Measurements from ENCODE around the gene MKNK1. TPM values are rescaled to one million over a fixed set of nuclear protein-coding genes. Genes with fewer than 3 reads are reported as not detected.

Gene MKNK1
- total RNA-seq, 1 donor from 2014 or later, result 16.8 TPM

DNA sequence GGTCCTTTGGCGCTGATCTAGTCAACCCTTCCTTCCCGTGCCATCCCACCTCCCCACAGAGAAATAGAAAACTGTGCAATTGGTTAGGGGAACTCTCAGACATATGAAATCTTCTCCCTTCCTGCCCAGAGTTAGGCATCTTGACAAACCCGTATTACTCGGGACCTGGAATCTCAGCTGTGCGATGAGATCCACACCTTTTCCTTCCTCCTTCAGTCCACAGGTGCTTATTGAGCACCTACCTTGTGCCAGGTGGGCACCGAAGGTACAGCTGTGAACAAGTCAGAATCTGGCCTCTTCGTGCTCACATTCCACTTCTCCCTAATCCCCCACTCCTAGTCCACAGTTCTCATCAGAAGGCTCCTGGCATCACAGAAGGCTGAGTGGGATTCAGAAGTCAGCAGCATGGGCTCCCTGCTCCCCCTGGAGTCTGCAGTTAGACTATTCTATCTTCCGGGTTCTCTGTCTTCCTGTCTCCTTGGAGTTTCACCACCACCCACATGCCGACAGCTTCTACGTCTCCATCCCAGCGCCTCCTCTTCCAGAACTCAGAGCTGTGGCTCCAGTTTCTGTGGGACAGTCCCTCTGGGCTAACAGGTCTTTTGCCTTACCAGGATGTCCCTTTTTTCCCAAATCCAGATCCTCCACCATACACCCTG lies 75.6 kb downstream of the MKNK1 start:
- Histone ChIP-seq H3K4me3 (ENCODE audit: low read depth, low read length) (no peak overlapping the region), H3K36me3 (ENCODE audit: control insufficient read depth, insufficient read depth, low read length) (no peaks in the 10 kb centered on the region), H3K27me3 (ENCODE audit: control insufficient read depth, insufficient read depth, low read length) (no peaks in the 10 kb centered on the region)
- FAIRE-seq (peak; percentile 43), DNase-seq (ENCODE audit: low read depth) (no peak)
- TF ChIP-seq, protein P1, sequence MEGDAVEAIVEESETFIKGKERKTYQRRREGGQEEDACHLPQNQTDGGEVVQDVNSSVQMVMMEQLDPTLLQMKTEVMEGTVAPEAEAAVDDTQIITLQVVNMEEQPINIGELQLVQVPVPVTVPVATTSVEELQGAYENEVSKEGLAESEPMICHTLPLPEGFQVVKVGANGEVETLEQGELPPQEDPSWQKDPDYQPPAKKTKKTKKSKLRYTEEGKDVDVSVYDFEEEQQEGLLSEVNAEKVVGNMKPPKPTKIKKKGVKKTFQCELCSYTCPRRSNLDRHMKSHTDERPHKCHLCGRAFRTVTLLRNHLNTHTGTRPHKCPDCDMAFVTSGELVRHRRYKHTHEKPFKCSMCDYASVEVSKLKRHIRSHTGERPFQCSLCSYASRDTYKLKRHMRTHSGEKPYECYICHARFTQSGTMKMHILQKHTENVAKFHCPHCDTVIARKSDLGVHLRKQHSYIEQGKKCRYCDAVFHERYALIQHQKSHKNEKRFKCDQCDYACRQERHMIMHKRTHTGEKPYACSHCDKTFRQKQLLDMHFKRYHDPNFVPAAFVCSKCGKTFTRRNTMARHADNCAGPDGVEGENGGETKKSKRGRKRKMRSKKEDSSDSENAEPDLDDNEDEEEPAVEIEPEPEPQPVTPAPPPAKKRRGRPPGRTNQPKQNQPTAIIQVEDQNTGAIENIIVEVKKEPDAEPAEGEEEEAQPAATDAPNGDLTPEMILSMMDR (IDR thresholded peaks at IDR 0.05; ENCODE audit: insufficient read depth, low read length, severe bottlenecking), result no peak

DNA sequence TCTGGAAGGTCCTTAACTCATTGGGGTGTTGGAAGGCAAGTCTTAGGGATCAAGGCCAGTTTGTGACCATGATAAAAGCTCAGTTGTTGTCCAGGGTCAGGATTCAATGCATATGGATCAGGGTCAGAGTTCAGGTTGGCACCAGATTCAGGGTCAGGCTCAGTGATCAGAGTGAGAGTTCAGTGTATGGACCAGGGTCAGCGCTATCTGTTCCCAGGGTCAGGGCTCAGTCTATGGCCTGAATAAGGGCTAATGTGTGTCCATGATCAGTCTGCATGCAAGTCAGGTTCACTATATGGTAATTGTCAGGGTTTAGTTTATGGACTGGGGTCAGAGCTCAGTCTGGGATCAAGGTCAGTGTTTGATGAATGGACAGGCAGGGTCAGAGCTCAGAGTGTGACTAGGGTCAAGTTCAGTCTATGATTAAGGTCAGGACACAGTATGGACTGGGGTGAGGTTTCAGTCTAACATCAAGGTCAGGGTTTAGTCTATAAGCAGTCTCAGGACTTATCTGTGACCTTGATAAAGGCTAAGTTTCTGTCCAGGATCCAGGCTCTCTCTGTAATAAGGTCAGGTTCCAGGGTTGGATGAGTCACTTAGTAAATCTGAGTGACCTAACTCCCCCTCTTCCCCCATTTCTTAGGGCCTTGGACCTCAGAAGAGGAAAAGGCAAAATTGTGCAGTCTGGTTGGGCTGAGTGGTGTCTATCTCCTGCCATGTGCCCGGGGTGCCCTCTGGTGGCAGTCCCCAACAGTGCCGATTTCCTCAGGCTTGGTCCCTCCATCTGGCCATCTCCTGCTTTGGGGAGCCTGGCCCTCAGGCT lies 76.4 kb downstream of the MKNK1 start:
- DNase-seq (ENCODE audit: low read depth), result peak; percentile 55
- peak; percentile 90 for FAIRE-seq

DNA sequence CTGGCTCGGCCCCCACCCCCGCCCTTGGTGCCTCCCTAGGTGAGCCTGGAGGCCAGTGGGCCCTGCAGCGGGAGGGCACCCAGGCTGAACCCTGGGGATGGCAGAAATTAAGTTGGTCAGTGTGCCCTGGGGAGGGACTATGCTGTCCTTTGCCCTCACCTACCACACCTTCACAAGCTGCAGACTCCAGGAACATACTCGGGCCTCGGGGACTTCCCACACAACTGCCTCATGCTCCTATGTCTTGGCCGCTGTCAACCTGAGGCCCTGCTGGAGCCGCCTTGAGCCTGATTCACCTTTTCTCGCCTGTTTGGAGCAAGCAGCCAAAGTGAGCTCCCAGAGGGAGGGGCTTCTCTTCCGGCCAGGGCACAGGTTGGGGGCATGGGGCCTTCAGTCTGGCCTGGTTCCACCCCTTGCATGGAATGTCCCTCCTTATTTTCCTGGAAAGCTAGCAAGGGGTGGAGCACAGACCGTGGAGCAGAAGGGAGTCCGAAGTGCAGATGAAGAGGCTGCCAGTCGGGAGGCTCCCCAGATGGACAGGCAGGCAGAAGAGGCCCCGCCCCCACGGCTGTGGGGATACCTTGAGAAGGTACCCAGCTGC lies 77.3 kb downstream of the MKNK1 start:
- FAIRE-seq (no peak), DNase-seq (ENCODE audit: low read depth) (no peak)
- TF ChIP-seq, protein P1 (IDR thresholded peaks at IDR 0.05; ENCODE audit: insufficient read depth, low read length, severe bottlenecking), result no peak
- no peak overlapping the region for H3K4me3 ChIP-seq (ENCODE audit: low read depth, low read length)
- no peaks in the 10 kb centered on the region for H3K36me3 ChIP-seq (ENCODE audit: control insufficient read depth, insufficient read depth, low read length)
- H3K27me3 ChIP-seq (ENCODE audit: control insufficient read depth, insufficient read depth, low read length), result no peaks in the 10 kb centered on the region

More for the DNA sequence above, 76.4 kb downstream of the MKNK1 start:
- Histone ChIP-seq H3K4me3 (ENCODE audit: low read depth, low read length) (no peak overlapping the region), H3K36me3 (ENCODE audit: control insufficient read depth, insufficient read depth, low read length) (no peaks in the 10 kb centered on the region), H3K27me3 (ENCODE audit: control insufficient read depth, insufficient read depth, low read length) (no peaks in the 10 kb centered on the region)
- TF ChIP-seq, protein P1 (IDR thresholded peaks at IDR 0.05; ENCODE audit: insufficient read depth, low read length, severe bottlenecking), result peak; percentile 99

DNA sequence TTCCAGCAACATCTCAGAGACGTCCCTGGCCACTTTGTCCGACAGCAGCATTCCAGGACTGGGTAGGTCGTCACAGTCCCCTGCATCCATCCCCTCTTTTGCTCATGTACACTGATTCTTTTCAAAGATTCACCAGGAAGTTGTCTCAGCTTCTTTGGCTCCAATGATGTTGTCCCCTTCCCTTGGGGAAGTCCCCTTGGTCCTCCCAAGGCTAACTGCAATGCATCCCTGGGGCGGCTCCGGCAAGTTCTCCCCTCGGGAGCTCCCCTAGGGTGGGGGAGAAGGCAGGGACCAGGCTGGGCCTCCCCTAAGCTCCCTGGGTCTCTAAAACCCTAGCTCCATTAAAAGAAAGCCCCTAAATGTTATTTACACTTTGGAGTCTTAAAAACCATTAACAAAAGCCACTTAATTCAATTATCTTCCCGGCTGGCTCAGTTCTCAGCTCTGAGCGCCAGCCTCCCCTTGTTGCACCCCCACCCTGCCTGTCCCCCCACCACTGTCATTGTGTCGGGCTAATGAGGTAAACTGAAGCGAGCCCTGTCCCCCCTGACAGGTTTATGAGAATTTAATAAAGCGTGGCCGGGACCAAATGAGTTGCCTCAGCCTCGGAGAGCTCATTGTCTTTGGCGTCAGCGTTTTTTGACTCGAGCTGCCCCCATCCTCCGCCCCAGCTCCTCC lies 77.9 kb downstream of the MKNK1 start:
- no peak for FAIRE-seq
- H3K4me3 ChIP-seq (ENCODE audit: low read depth, low read length), result no peak overlapping the region
- DNase-seq (ENCODE audit: low read depth), result no peak
- no peaks in the 10 kb centered on the region for H3K27me3 ChIP-seq (ENCODE audit: control insufficient read depth, insufficient read depth, low read length)
- H3K36me3 ChIP-seq (ENCODE audit: control insufficient read depth, insufficient read depth, low read length), result no peaks in the 10 kb centered on the region
- TF ChIP-seq, protein P1 (IDR thresholded peaks at IDR 0.05; ENCODE audit: insufficient read depth, low read length, severe bottlenecking), result no peak

DNA sequence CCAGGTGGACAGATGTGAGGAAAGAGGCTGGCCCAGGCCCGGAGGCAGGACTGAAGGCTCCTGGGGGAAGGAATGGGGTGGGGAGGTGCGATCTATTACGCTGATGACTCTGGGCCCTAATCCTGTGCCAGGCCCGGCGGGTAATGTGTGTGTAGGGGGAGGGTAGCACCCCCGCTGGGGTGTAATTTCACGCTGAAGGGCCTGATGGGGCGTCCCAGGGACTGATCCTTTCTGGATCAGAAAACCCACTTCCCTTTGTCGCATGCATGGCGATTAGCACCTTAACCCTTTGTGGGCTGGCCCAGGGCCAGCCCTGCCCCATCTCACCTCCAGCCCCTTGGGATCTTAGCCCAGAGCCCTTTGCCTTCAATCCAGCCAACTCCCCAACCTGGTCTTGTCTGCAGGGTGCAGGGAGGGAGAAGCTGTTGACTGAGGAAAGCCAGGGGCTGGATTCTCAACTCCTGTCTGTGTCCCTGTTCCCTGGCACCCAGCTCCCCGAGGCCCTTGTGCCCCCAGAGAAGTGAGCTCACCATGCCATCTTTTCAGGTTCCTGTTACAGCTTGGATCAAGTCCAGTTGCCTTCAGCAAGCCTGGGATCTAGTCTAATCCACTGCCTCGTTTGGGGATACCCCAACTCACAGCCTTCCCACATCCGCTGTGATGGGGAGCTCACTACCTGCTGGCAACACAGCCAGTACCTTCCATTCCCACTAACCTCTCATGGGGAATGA lies 78.7 kb downstream of the MKNK1 start:
- TF ChIP-seq, protein P1 (IDR thresholded peaks at IDR 0.05; ENCODE audit: insufficient read depth, low read length, severe bottlenecking), result no peak
- no peaks in the 10 kb centered on the region for H3K27me3 ChIP-seq (ENCODE audit: control insufficient read depth, insufficient read depth, low read length)
- H3K4me3 ChIP-seq (ENCODE audit: low read depth, low read length), result no peak overlapping the region
- FAIRE-seq (no peak), DNase-seq (ENCODE audit: low read depth) (no peak)
- H3K36me3 ChIP-seq (ENCODE audit: control insufficient read depth, insufficient read depth, low read length), result no peaks in the 10 kb centered on the region
